HepG2 (cell line): Measurements from ENCODE around the gene OR4C45. TPM values are rescaled to one million over a fixed set of nuclear protein-coding genes. Genes with fewer than 3 reads are reported as not detected.

Source experiments
- ATAC-seq: fragments of 200-7000 bp; cut with Tn5 transposase; 3 replicates; pipeline ENCODE4 v1.9.1; 2020; ENCODE audit warnings: mild to moderate bottlenecking, moderate library complexity
- BruUV-seq: library from RNA; stranded (reverse); fragments of 400-500 nt; replicated peaks from 2 replicates; lab custom pipeline; 2021; lab: Mats Ljungman, UMichigan
- CTCF ChIA-PET: fragments of 300-600 bp; formaldehyde crosslinking; extraction: SDS; loops from one replicate; lab custom pipeline; 2021; ENCODE audit warnings: low total read pairs, inconsistent platforms, low intra/inter-chr PET ratio; lab: Yijun Ruan, JAX
- POLR2A ChIA-PET: fragments of 350-600 bp; sonication (Branson Sonifier 250); formaldehyde crosslinking; loops from one replicate; lab custom pipeline; 2020; ENCODE audit warnings: antibody characterized with exemption, inconsistent platforms; lab: Yijun Ruan, JAX
- DNase-seq: peaks from one replicate; pipeline ENCODE4 v3.0.0-alpha.2; 2015; ENCODE audit warnings: low spot score
- FAIRE-seq: peaks from 3 replicates; lab custom pipeline; 2011; peaks lifted over from hg19 to GRCh38; lab: Jason Lieb, UNC
- H2AFZ ChIP-seq: one replicate; pipeline ENCODE4 v1.6.1; 2011; ENCODE audit warnings: low read length, inconsistent platforms
- H3K27ac ChIP-seq: fragments of 300-600 bp; 3 replicates; pipeline ENCODE4 v1.8.0; 2011; ENCODE audit warnings: mixed run types, mild to moderate bottlenecking, mixed read lengths, low read length, inconsistent platforms; ENCODE audit not compliant: insufficient read depth; ENCODE audit errors: extremely low read length
- H3K27me3 ChIP-seq, 2 experiments: fragments of 200-600 bp in 1 of 2; 2 replicates in 1 of 2; 3 replicates in 1 of 2; pipeline versions ENCODE4 v1.6.0 to v1.8.0; 2011; ENCODE audit warnings: low read length in 2 of 2, mild to moderate bottlenecking in 2 of 2, moderate library complexity in 2 of 2, inconsistent platforms in 1 of 2; ENCODE audit not compliant: insufficient read depth in 2 of 2, control insufficient read depth in 1 of 2
- H3K36me3 ChIP-seq, 2 experiments: fragments of 200-600 bp in 1 of 2; replicated peaks in 1 of 2; 2 replicates in 1 of 2; 3 replicates in 1 of 2; pipeline versions ENCODE4 v1.5.1 to v1.8.0; 2011; ENCODE audit warnings: low read length in 2 of 2, inconsistent platforms in 1 of 2; ENCODE audit not compliant: insufficient read depth in 2 of 2, control insufficient read depth in 1 of 2
- H3K4me1 ChIP-seq: 2 replicates; pipeline ENCODE4 v1.5.1; 2012; ENCODE audit warnings: low read length, inconsistent platforms; ENCODE audit not compliant: insufficient read depth
- H3K4me2 ChIP-seq: 2 replicates; pipeline ENCODE4 v1.6.0; 2011; ENCODE audit warnings: low read depth, low read length, inconsistent platforms
- H3K4me3 ChIP-seq, 3 experiments: fragments of 200-600 bp in 1 of 3; sonication (generic), shearing (Covaris generic) in 1 of 3; replicated peaks in 1 of 3; 2 replicates each; pipeline ENCODE4 v1.5.1; 2011 to 2016; ENCODE audit warnings: low read length in 3 of 3, inconsistent platforms in 2 of 3, low read depth in 2 of 3, mild to moderate bottlenecking in 2 of 3, control low read depth in 1 of 3, mixed read lengths in 1 of 3; ENCODE audit not compliant: insufficient read depth in 1 of 3
- H3K79me2 ChIP-seq: one replicate; pipeline ENCODE4 v1.6.1; 2011; ENCODE audit warnings: low read length, inconsistent platforms; ENCODE audit not compliant: insufficient read depth
- H3K9ac ChIP-seq: 2 replicates; pipeline ENCODE4 v1.6.0; 2011; ENCODE audit warnings: mild to moderate bottlenecking, low read depth, low read length, inconsistent platforms; ENCODE audit not compliant: insufficient read depth
- H3K9me3 ChIP-seq: 2 replicates; pipeline ENCODE4 v1.5.1; 2012; ENCODE audit warnings: mild to moderate bottlenecking, low read length
- H4K20me1 ChIP-seq: 2 replicates; pipeline ENCODE4 v1.6.0; 2011; ENCODE audit warnings: inconsistent platforms, mild to moderate bottlenecking, low read length, moderate library complexity; ENCODE audit not compliant: insufficient read depth
- IKZF4 ChIP-seq: sonication (generic); formaldehyde crosslinking; IDR thresholded peaks from 2 replicates; pipeline ENCODE4 v1.5.1; 2020; ENCODE audit warnings: borderline replicate concordance, mild to moderate bottlenecking, low read depth, missing genetic modification reagents; ENCODE audit errors: not compliant biosample characterization
- RNF219 ChIP-seq: sonication (generic); formaldehyde crosslinking; IDR thresholded peaks from 2 replicates; pipeline ENCODE4 v1.5.0; 2020; ENCODE audit warnings: mild to moderate bottlenecking, missing genetic modification reagents
- ZBTB1 ChIP-seq: sonication (generic); formaldehyde crosslinking; IDR thresholded peaks from 2 replicates; pipeline ENCODE4 v1.4.0; 2020; ENCODE audit warnings: missing genetic modification reagents, borderline replicate concordance
- in situ Hi-C: cut with HindIII; loops from 2 replicates; pipeline ENCODE4 v1.10.0; 2017; ENCODE audit warnings: low pct_unique_long_range_greater_than_20kb; ENCODE audit not compliant: extremely low pct_ligation_motif_present
- intact Hi-C: fragments of 100-400 bp; cut with micrococcal nuclease; formaldehyde crosslinking; loops from one replicate; pipeline ENCODE4 v1.10.0; 2022; ENCODE audit not compliant: unreplicated experiment
- polyA plus RNA-seq, 8 experiments: library from polyadenylated mRNA; depleted of rRNA in 3 of 8; stranded (reverse) in 7 of 8; unstranded in 1 of 8; fragments of >200 nt; fragmentation: Illumina TruSeq in 4 of 8; extraction: Trizol in 4 of 8; gene quantifications; 2 replicates each; pipeline versions ENCODE4 v1.2.1 to v1.2.3, GENCODE V29; 2011 to 2016; ENCODE audit warnings: low read depth in 4 of 8, missing spikeins in 1 of 8, mixed read lengths in 1 of 8; ENCODE audit not compliant: insufficient read depth in 1 of 8
- total RNA-seq, 5 experiments: library from RNA; depleted of rRNA; stranded (reverse); fragments of >200 nt; fragmentation: Illumina TruSeq; extraction: Trizol; gene quantifications; 2 replicates each; pipeline ENCODE4 v1.2.3, GENCODE V29; 2016; ENCODE audit warnings: low read depth in 1 of 5

Gene OR4C45
- total and polyA plus RNA-seq, 2 of the 13 experiments (the other 11 are each of a cell fraction or from before 2014, with no cell fraction given) = not detected

DNA sequence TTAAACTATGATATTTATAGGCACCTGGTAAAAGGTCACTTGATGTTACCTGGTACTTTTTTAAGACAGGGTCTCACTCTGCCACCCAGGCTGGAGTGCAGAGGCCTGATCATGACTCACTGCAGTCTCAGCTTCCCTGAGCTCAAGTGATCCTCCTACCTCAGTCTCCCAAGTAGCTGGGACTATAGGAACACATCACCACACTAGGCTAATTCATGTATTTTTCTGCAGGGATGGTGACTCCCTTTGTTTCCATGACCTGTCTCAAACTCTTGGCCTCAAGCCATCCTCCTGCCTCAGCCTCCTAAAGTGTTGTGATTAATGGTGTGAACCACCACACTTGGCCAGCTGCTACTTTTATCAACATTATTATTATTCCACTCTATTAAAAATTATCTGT, 47.6 kb downstream of the OR4C45 start:
- BruUV-seq = no TSS peak
- no peaks in the 10 kb centered on the region for H3K36me3 ChIP-seq
- peaks cover 60% of the 10 kb centered on the region for H3K9me3 ChIP-seq
- no peak overlapping the region for H3K4me3 ChIP-seq
- H3K9ac ChIP-seq = no peak overlapping the region
- H3K27ac ChIP-seq = no peak overlapping the region
- no peaks in the 10 kb centered on the region for H4K20me1 ChIP-seq
- intact Hi-C loops (no loop called here), in situ Hi-C loops (no loop called here)
- no peaks in the 10 kb centered on the region for H3K79me2 ChIP-seq
- no peaks in the 10 kb centered on the region for H3K4me1 ChIP-seq
- no peak for ATAC-seq
- no peak overlapping the region for H2AFZ ChIP-seq
- no peak for DNase-seq
- no peak for FAIRE-seq
- no peak overlapping the region for H3K4me2 ChIP-seq
- no peaks in the 10 kb centered on the region for H3K27me3 ChIP-seq
- CTCF ChIA-PET = no interaction called here
- TF ChIP-seq ZBTB1 (CRISPR knock-in tag) = no peak
- TF ChIP-seq RNF219 (CRISPR knock-in tag) = no peak
- no peak for TF ChIP-seq IKZF4 (CRISPR knock-in tag)
- TF ChIP-seq, all 625 proteins: peak for 0
- POLR2A ChIA-PET = no interaction called here

Other genes starting within 250 kb of the OR4C45 start
- not detected in 2 replicates for gene OR4C13, start 80.5 kb upstream of the OR4C45 start, total RNA-seq (2016; rRNA removed; fragmentation: Illumina TruSeq; extraction: Trizol)
- gene OR4C13, start 80.5 kb upstream of the OR4C45 start, polyA plus RNA-seq (2011; rRNA removed) = not detected in 2 replicates
- gene OR4C12, start 50.3 kb upstream of the OR4C45 start, total RNA-seq (2016; rRNA removed; fragmentation: Illumina TruSeq; extraction: Trizol) = not detected in 2 replicates
- gene OR4C12, start 50.3 kb upstream of the OR4C45 start, polyA plus RNA-seq (2011; rRNA removed) = not detected in 2 replicates